NCI-H2227 (cell line): ENCODE data around the gene FABP7.

ENCODE experiments used
- DNase-seq: peaks from one replicate; lab custom pipeline; 2025; ENCODE audit not compliant: unreplicated experiment; lab: John Stamatoyannopoulos, UW

FABP7 gene

GRCh38 chr6:122792766-122793165 is 13.2 kb downstream of the FABP7 start:
- DNase-seq: no peak

GRCh38 chr6:122797537-122797936 is 18.0 kb downstream of the FABP7 start:
- no peak for DNase-seq

GRCh38 chr6:122798099-122798641 is 18.7 kb downstream of the FABP7 start:
- DNase-seq: no peak

GRCh38 chr6:122799140-122799745 is 19.7 kb downstream of the FABP7 start:
- no peak for DNase-seq

GRCh38 chr6:122799916-122800686 is 20.6 kb downstream of the FABP7 start:
- no peak for DNase-seq

- DNase-seq: no peak
Measured at GRCh38 chr6:122800906-122801305, 21.4 kb downstream of the FABP7 start.

GRCh38 chr6:122801397-122801796 is 21.9 kb downstream of the FABP7 start:
- DNase-seq: no peak

GRCh38 chr6:122803171-122803661 is 23.7 kb downstream of the FABP7 start:
- DNase-seq: no peak

GRCh38 chr6:122804962-122805485 is 25.5 kb downstream of the FABP7 start:
- DNase-seq: no peak

GRCh38 chr6:122806291-122806690 is 26.8 kb downstream of the FABP7 start:
- no peak for DNase-seq

- DNase-seq: no peak
Measured at GRCh38 chr6:122808121-122808885, 28.8 kb downstream of the FABP7 start.

- no peak for DNase-seq
Measured at GRCh38 chr6:122809001-122809400, 29.5 kb downstream of the FABP7 start.

GRCh38 chr6:122809691-122810090 is 30.2 kb downstream of the FABP7 start:
- no peak for DNase-seq

GRCh38 chr6:122810189-122810588 is 30.7 kb downstream of the FABP7 start:
- no peak for DNase-seq

- DNase-seq: no peak
Measured at GRCh38 chr6:122817358-122817757, 37.8 kb downstream of the FABP7 start.

- no peak for DNase-seq
Measured at GRCh38 chr6:122817766-122818165, 38.2 kb downstream of the FABP7 start.

GRCh38 chr6:122818866-122819265 is 39.4 kb downstream of the FABP7 start:
- DNase-seq: no peak

- no peak for DNase-seq
Measured at GRCh38 chr6:122821095-122821494, 41.6 kb downstream of the FABP7 start.

- DNase-seq: no peak
Measured at GRCh38 chr6:122825163-122825562, 45.6 kb downstream of the FABP7 start.

GRCh38 chr6:122829456-122829855 is 49.9 kb downstream of the FABP7 start:
- no peak for DNase-seq

- DNase-seq: no peak
Measured at GRCh38 chr6:122831511-122831910, 52.0 kb downstream of the FABP7 start.
